HG03039 (cell line): ENCODE results near the gene GPAT3.
"Not testable (repeated sequence)": the region's sequence is repeated elsewhere in the genome, so short reads cannot be mapped to it uniquely, and the experiment has no call there.

Experiments
- ATAC-seq: cut with Tn5 transposase; IDR thresholded peaks from one replicate; pipeline ENCODE4 v1.9.1; 2021; ENCODE audit warnings: mild to moderate bottlenecking, moderate library complexity; ENCODE audit not compliant: unreplicated experiment

The GPAT3 gene

GRCh38 chr4:83548151-83548905 lies 12.4 kb downstream of the GPAT3 start:
- ATAC-seq, result peak; percentile 97

- ATAC-seq, result no peak
These were observed 16.2 kb downstream of the GPAT3 start for GRCh38 chr4:83552083-83552482.

DNA sequence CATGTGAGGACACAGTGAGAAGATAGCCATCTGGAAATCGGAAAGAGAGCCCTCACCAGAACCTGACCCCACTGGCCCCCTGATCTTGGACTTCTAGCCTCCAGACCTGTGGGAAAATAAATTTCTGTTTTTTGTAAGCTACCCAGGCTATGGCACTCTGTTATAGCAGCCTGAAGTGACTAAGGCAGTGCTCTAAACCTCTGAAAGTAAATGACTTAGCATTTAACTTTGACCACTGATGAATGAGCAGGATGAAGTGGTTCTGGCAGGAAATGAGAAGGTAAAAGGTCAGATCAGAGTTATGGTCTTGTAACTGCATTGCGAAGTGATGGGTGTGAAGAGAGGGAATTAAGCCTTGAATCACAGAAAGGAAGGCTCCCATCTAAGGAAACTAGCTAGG lies 17.0 kb downstream of the GPAT3 start:
- ATAC-seq, result no peak

DNA sequence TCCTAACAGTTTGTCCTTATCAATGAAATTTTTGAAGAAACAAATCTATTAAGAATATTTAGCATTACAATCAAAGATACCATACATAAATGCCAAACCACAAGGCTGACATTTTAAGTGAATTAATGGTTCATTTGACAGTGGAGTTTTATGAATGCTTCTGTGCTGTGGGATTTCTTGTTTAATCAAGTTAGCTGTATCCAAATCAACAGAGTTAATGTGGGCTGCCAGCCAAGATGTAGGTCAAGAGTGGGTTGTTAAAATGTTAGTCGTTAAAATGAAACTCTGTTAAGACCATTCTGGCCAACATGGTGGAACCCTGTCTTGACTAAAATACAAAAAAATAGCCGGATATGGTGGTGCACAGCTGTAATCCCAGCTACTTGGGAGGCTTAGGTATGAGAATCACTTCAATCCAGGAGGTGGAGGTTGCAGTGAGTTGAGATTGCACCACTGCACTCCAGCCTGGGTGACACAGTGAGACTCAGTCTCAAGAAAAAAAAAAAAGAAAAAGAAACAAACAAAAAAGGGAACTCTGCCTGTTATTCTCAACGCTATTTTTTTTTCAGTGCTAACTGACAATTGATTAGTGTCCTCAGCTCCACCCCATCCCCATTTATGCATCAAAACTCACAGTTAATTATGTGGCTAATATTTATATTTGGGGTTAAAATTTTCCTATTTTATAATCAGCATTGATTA lies 20.2 kb downstream of the GPAT3 start:
- ATAC-seq, result no peak

- ATAC-seq, result no peak
These were observed 20.9 kb downstream of the GPAT3 start for GRCh38 chr4:83556816-83557215.

GRCh38 chr4:83558059-83558653 lies 22.2 kb downstream of the GPAT3 start:
- ATAC-seq, result no peak

- no peak for ATAC-seq
These were observed 22.8 kb downstream of the GPAT3 start for GRCh38 chr4:83558680-83559079.

DNA sequence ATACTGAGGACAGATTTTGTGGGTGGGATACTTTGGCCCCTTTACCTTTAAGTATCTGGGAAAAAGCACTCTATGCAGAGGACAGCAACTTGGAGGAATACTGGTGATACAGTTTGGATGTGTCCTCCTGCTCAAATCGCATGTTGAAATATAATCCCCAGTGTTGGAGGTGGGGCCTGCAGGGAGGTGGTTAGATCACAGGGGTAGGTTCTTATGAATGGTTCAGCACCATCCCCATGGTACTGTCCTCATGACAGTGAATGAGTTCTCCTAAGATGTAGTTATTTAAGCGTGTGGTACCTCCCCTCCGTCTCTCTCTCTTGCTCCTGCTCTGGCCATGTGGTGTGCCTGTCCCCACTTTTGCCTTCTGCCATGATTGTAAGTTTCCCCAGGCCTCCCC lies 24.6 kb downstream of the GPAT3 start:
- ATAC-seq, result no peak

- ATAC-seq, result no peak
These were observed 25.5 kb downstream of the GPAT3 start for GRCh38 chr4:83561381-83561780.

DNA sequence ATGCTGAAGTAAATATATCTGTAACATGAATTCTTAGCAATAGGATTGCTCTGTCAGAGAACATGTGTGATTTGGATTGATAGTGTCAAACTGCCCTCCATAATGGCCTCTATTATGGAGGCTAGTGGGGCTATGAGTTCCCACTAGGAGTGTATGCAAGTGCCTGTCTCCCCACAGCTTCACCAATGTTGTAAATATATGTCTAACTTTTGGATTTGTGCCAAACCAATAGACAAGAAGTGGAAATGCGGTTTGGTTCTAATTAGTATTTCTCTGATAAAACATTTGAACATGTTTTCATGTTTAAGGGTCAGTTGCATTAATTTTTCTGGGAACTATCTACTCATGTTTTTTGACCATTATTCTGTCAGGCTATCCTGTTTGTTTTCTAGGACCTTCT lies 28.1 kb downstream of the GPAT3 start:
- no peak for ATAC-seq

GRCh38 chr4:83568062-83568461 lies 32.2 kb downstream of the GPAT3 start:
- ATAC-seq, result no peak

DNA sequence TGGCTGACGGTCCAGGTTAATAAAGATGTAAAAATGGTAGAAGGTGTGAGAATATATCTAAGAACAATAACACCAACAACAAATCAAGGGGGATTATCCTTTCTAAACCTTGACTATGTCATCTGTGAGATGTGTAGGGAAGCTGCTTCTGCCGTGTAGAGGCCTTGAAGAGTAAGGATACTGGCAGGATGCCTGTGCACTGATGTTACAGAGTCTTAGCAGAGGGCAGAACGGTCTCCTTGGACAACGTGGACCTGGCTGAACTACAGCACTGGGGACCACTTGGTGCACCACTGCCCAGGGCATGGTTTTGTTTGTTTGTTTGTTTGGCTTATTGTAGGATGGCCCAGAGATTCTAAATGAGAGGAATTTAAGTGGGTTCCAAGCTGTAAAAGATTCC lies 33.5 kb downstream of the GPAT3 start:
- ATAC-seq, result no peak

DNA sequence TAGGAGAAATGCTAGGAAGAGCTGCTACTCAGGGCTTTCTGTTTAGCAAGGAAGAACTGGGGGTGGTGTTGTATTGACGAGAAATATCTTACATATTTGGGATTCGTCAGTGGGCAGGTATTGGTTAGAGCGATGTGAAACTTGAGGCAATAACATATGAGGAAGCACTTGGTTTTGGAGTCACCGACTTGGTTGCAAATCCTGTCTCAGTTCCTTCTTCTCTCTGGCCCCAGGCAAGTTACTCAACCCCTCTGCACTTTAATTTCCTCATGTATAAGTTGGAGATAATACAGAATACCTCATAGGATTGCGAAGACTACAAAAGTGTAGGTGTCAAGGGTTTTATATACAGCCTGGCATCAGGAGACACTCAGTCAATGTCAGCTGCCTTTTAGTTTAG lies 34.1 kb downstream of the GPAT3 start:
- ATAC-seq, result peak; percentile 69

- no peak for ATAC-seq
These were observed 36.9 kb downstream of the GPAT3 start for GRCh38 chr4:83572848-83573247.

- no peak for ATAC-seq
These were observed 38.3 kb downstream of the GPAT3 start for GRCh38 chr4:83574247-83574646.

DNA sequence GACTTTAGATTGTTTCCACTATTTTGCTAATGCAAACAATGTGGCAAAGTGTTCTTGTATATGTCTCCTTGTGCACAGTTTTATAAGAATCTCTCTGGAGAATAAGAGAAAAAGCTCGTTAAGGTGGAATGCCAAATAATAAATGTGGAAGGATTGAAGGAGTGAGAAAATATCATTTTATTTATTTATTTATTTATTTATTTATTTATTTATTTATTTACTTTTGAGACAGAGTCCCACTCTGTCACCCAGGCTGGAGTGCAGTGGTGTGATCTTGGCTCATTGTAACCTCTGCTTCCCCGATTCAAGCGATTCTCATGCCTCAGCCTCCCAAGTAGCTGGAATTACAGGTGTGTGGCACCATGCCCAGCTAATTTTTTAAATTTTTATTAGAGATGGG lies 40.3 kb downstream of the GPAT3 start:
- ATAC-seq, result not testable (repeated sequence)

DNA sequence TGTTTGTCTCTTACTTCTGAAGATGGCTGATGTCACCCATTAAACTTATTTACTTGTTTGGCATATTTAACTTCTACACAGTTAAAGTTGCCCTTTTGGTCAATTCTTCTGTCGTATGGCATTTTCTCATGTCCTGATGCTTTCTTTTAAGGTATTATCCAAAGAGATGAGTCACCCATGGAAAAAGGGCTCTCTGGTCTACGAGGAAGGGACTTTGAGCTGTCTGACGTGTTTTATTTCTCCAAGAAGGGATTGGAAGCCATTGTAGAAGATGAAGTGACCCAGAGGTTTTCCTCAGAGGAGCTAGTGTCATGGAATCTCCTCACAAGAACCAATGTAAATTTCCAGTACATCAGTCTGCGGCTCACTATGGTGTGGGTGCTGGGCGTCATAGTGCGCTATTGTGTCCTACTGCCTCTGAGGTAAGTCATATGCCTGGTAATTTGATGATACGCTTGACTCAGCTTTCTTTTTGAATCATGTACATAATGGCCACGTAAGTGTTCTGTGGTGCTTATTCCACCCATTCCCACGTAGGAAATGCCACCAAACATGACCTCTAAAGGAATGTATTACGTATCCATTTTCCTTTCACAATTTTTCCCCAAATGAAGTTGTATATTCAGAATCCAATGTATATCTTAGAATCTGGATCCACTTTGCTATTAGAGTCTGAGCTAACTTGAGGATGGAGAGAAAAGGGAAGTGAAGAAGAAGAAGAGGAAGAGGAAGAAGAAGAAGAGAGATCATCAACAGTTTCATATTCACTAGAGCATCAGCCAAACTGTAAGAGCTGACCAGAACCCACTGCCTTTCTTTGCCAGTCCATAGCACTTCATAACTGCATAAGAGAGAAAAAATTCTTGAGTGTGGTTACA lies 45.7 kb downstream of the GPAT3 start:
- peak; percentile 73 for ATAC-seq

GRCh38 chr4:83582289-83582785 lies 46.4 kb downstream of the GPAT3 start:
- peak; percentile 49 for ATAC-seq

GRCh38 chr4:83585982-83586508 lies 50.1 kb downstream of the GPAT3 start:
- no peak for ATAC-seq

- no peak for ATAC-seq
These were observed 53.4 kb downstream of the GPAT3 start for GRCh38 chr4:83589279-83589678.

- no peak for ATAC-seq
These were observed 55.1 kb downstream of the GPAT3 start for GRCh38 chr4:83591056-83591455.
